AG04450 (cell line): ENCODE results near the gene PVRIG. TPM values are rescaled to one million over a fixed set of nuclear protein-coding genes. Genes with fewer than 3 reads are reported as not detected.
"Not testable (repeated sequence)": the region's sequence is repeated elsewhere in the genome, so short reads cannot be mapped to it uniquely, and the experiment has no call there.

Experiments
- CTCF ChIA-PET: fragments of 300-600, 350-600 bp; formaldehyde crosslinking; extraction: SDS; loops from one replicate; lab custom pipeline; 2022; ENCODE audit warnings: antibody characterized with exemption, inconsistent platforms; lab: Charles Lee
- POLR2A ChIA-PET: fragments of 350-600 bp; formaldehyde crosslinking; extraction: SDS; loops from one replicate; lab custom pipeline; 2021; ENCODE audit warnings: antibody characterized with exemption, inconsistent platforms; lab: Yijun Ruan, JAX
- DNase-seq: peaks from one replicate; pipeline ENCODE4 v3.0.0-alpha.2; 2011; ENCODE audit warnings: low read depth, low spot score
- H3K27ac ChIP-seq: one replicate; pipeline ENCODE4 v1.5.1; 2012; ENCODE audit warnings: low read depth, low read length, control low read depth
- H3K27me3 ChIP-seq: one replicate; pipeline ENCODE4 v1.6.0; 2012; ENCODE audit warnings: low read length; ENCODE audit not compliant: control insufficient read depth, insufficient read depth
- H3K4me3 ChIP-seq: 2 replicates; pipeline ENCODE4 v1.5.1; 2011; ENCODE audit warnings: mild to moderate bottlenecking, low read depth, low read length, control low read depth
- H3K9me3 ChIP-seq: 2 replicates; pipeline ENCODE4 v1.5.1; 2012; ENCODE audit warnings: low read length; ENCODE audit not compliant: control insufficient read depth, insufficient read depth
- polyA minus RNA-seq: library from RNA; depleted of rRNA, polyadenylated mRNA; stranded (reverse); fragments of >200 nt; gene quantifications from 2 replicates; pipeline ENCODE4 v1.2.3, GENCODE V29; 2011; rRNA and poly(A)+ RNA removed
- polyA plus RNA-seq: library from polyadenylated mRNA; depleted of rRNA; stranded (reverse); fragments of >200 nt; gene quantifications from 2 replicates; pipeline ENCODE4 v1.2.3, GENCODE V29; 2011; rRNA removed
- TF ChIP-seq, protein P1 (sequence below): IDR thresholded peaks from 2 replicates; pipeline ENCODE4 v1.5.1; 2011; ENCODE audit warnings: low read depth, low read length, control low read depth, inconsistent platforms

PVRIG gene
- polyA plus RNA-seq, result 0.42 TPM in 1 of 2 replicates, not detected in the other
- 1.3 TPM in 1 of 2 replicates, not detected in the other for polyA minus RNA-seq

DNA sequence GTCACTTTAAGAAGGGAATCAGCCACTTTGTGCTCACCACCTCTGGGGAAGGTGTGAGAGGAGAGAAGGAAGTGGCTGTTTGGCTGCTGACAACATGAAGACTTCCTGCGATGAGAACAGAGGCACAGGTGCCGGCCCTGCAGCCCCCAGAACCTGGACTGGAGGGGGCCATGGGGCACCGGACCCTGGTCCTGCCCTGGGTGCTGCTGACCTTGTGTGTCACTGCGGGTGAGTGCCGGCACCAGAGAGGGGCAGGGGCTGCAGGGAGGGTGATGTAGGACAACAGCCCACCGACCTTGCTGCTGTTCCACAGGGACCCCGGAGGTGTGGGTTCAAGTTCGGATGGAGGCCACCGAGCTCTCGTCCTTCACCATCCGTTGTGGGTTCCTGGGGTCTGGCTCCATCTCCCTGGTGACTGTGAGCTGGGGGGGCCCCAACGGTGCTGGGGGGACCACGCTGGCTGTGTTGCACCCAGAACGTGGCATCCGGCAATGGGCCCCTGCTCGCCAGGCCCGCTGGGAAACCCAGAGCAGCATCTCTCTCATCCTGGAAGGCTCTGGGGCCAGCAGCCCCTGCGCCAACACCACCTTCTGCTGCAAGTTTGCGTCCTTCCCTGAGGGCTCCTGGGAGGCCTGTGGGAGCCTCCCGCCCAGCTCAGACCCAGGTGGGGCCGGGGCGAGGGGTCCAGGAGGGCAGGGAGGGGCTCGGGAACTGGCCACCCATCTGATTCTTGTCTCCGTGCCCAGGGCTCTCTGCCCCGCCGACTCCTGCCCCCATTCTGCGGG lies at the start of gene PVRIG:
Gene PVRIG, plus strand, starts transcription at position 149 of the 785 bp plus-strand sequence. Its CDS starts 22 bp downstream, at position 171.
- DNase-seq, H3K4me3 ChIP-seq, H3K27me3 ChIP-seq, H3K27ac ChIP-seq, H3K9me3 ChIP-seq, POLR2A ChIA-PET: not testable (repeated sequence)
- CTCF ChIA-PET, result interaction anchor here (4.5 kb wide), 1 partner anchor 87 kb away, joined by 65 read pairs; no protein-coding TSS in a partner anchor

DNA sequence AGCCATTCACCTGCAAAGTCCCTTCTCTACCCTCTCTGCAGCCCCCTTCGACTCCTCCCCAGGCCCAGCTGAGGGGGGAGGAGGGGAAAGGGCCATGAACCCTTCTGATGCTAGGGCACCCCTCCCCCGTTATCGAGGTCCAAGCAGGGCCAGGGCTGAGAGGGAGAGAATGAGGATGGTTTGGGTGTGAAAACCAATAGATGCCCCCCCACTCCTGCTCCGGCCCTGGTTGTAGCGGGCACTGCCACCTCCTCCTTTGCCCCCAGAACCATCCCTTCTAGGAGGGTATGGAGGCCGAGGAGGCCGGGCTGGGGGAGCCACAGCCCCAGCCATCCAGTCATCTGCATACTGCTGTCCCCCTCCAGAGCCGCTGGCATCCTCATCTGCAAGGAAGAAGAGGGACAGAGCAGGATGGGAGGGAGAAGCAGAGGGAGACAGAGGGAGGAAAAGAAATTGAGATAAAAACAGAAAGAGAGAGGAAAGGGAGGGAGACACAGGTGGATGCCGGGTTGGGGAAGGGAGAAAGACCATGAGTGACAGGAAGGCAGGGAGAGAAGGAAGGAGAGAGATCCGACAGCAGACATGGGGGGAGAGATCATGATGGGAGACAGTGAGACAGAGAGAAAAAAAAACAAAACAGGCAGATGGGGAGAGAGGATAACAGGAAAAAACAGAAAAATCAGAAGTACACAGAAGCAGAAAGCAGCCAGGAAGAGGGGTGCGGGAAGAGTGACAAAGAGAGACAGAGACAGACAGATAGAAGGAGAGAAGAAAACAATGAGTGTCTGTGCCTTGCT lies 49.5 kb upstream of the PVRIG start:
- no peak overlapping the region for H3K4me3 ChIP-seq
- ChIA-PET POLR2A (no interaction called here), CTCF (no interaction called here)
- peaks cover 2% of the 10 kb centered on the region for H3K27me3 ChIP-seq
- TF ChIP-seq, protein P1, sequence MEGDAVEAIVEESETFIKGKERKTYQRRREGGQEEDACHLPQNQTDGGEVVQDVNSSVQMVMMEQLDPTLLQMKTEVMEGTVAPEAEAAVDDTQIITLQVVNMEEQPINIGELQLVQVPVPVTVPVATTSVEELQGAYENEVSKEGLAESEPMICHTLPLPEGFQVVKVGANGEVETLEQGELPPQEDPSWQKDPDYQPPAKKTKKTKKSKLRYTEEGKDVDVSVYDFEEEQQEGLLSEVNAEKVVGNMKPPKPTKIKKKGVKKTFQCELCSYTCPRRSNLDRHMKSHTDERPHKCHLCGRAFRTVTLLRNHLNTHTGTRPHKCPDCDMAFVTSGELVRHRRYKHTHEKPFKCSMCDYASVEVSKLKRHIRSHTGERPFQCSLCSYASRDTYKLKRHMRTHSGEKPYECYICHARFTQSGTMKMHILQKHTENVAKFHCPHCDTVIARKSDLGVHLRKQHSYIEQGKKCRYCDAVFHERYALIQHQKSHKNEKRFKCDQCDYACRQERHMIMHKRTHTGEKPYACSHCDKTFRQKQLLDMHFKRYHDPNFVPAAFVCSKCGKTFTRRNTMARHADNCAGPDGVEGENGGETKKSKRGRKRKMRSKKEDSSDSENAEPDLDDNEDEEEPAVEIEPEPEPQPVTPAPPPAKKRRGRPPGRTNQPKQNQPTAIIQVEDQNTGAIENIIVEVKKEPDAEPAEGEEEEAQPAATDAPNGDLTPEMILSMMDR, result no peak
- H3K27ac ChIP-seq, result no peak overlapping the region
- H3K9me3 ChIP-seq, result no peaks in the 10 kb centered on the region
- DNase-seq, result no peak

DNA sequence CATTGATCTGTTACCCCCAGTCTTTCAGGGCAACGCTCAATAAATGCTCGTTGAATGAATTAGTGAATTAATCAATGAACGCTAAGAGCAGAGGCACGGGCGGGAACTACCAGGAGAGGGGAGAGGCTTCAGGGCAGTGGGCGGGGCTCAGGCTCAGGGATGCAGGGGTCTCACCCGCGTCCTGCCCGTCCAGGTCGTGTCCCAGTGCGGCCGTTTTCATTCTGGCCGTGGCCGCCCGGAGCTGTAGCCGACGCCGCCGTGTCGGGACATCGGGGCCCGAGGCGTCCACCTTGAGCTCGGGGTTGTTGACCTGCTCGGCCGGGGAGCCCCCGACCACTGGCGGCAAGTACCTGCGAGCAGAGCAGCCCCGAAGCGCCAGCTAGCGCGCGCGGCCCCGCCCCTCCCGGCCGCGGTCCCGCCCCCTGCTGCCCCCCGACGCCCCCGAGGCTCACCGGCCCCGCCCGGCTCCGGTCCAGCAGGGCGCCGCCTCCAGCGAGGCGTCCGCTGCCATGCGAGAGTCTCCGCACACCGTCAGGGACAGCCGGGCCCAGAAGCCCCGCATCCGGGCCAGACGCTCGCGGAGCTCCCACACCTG lies 48.6 kb upstream of the PVRIG start:
- CTCF ChIA-PET, result no interaction called here
- Histone ChIP-seq H3K27me3 (peaks cover 2% of the 10 kb centered on the region), H3K9me3 (no peaks in the 10 kb centered on the region), H3K4me3 (no peak overlapping the region), H3K27ac (no peak overlapping the region)
- POLR2A ChIA-PET, result no interaction called here
- TF ChIP-seq, protein P1, result no peak
- no peak for DNase-seq

DNA sequence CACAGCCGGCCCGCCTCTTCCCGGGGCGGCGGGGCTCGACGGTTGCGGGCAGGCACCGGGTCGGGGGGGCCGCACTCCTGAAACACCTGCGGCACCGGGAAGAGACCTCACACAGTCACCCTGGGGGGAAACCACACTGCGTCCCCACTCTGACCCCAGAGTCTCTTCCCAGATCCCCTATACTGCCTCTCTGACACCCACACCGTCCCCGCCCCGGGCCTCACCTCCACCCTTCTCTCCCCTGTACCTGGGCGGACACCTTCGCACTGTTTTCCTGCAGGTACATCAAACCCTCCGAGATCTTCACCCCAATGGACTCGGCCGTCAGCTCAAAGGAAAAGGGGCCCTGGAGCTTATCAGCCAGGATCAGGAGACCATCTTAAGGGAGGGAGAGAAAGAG lies 47.9 kb upstream of the PVRIG start:
- Histone ChIP-seq H3K27me3 (peaks cover 2% of the 10 kb centered on the region), H3K4me3 (no peak overlapping the region), H3K9me3 (no peaks in the 10 kb centered on the region), H3K27ac (no peak overlapping the region)
- no peak for DNase-seq
- ChIA-PET POLR2A (no interaction called here), CTCF (interaction anchor here (1.1 kb wide), 1 partner anchor 39 kb away, joined by 3 read pairs; no protein-coding TSS in a partner anchor)
- TF ChIP-seq, protein P1, result no peak

DNA sequence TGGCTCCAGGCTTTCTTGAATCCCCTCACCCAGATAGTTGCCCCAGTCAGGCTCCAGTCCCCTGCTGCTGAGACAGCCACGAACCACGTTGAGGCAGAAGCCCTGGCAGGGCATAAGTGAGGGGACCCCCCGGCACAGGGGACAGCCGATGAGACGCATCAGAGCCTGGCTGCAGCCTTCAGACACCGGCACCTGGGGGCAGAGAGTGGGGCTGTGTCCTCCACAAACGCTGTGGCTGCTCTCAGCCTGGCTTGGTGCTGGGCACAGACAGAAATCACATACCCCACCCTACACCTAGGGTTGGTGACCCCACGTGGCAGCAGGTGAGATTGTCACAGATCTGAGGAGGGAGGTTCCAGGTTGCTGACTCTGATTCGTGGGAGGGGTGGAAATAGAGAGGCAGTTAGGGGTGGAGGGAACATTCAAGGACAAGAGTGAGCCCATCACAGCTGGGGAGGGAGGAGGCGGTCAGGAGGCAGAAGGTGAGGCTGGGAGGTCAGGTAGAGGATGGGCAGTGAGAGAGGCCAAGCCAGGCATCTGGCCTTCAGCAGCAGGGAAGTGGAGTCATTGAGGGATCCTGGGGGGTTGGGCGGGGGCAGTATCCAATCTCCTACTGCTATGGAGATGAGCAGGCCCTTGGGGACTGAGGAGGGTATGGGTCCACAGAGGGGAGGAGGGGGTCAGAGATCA lies 45.8 kb upstream of the PVRIG start:
- CTCF ChIA-PET, result interaction anchor here (0.6 kb wide), 1 partner anchor 40 kb away, joined by 3 read pairs; no protein-coding TSS in a partner anchor
- no peak overlapping the region for H3K4me3 ChIP-seq
- POLR2A ChIA-PET, result no interaction called here
- no peak overlapping the region for H3K27ac ChIP-seq
- TF ChIP-seq, protein P1, result no peak
- DNase-seq, result no peak
- H3K9me3 ChIP-seq, result peaks cover 6% of the 10 kb centered on the region
- no peaks in the 10 kb centered on the region for H3K27me3 ChIP-seq
